CD4-positive, alpha-beta T cell treated with Interleukin-21 for 1 hour (primary cell): ENCODE measurements around the gene CTTNBP2NL.

Experiments used
- DNase-seq: peaks from one replicate; pipeline ENCODE4 v3.0.0-alpha.2; 2020

The CTTNBP2NL gene

GRCh38 chr1:112508278-112509004 is 112.4 kb downstream of the CTTNBP2NL start, which contains the start of gene WNT2B:
Gene WNT2B, plus strand, starts transcription at chr1:112508965. Its CDS starts 298 bp downstream, at chr1:112509263.
- peak; percentile 54 for DNase-seq

- DNase-seq, result peak; percentile 8
Measured at GRCh38 chr1:112509005-112509659, 113.1 kb downstream of the CTTNBP2NL start.

- no peak for DNase-seq
Measured at GRCh38 chr1:112509660-112510178, 113.7 kb downstream of the CTTNBP2NL start.

GRCh38 chr1:112510340-112510739 is 114.3 kb downstream of the CTTNBP2NL start:
- DNase-seq, result no peak
